ENCODE data around the gene FAF1. TPM values are rescaled to one million over a fixed set of nuclear protein-coding genes. Genes with fewer than 3 reads are reported as not detected.

FAF1 gene
- total RNA-seq, 1 donor from 2014 or later, result 46.4 TPM

GRCh38 chr1:50707824-50708223, 252.2 kb downstream of the FAF1 start:
- Histone ChIP-seq H3K9me3 (no peaks in the 10 kb centered on the region), H3K4me3 (no peak overlapping the region), H3K36me3 (no peaks in the 10 kb centered on the region), H3K4me1 (no peaks in the 10 kb centered on the region), H3K27me3 (no peaks in the 10 kb centered on the region), H3K27ac (no peak overlapping the region)
- ATAC-seq (no peak), DNase-seq (no peak)
- TF ChIP-seq, protein P1, sequence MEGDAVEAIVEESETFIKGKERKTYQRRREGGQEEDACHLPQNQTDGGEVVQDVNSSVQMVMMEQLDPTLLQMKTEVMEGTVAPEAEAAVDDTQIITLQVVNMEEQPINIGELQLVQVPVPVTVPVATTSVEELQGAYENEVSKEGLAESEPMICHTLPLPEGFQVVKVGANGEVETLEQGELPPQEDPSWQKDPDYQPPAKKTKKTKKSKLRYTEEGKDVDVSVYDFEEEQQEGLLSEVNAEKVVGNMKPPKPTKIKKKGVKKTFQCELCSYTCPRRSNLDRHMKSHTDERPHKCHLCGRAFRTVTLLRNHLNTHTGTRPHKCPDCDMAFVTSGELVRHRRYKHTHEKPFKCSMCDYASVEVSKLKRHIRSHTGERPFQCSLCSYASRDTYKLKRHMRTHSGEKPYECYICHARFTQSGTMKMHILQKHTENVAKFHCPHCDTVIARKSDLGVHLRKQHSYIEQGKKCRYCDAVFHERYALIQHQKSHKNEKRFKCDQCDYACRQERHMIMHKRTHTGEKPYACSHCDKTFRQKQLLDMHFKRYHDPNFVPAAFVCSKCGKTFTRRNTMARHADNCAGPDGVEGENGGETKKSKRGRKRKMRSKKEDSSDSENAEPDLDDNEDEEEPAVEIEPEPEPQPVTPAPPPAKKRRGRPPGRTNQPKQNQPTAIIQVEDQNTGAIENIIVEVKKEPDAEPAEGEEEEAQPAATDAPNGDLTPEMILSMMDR (IDR thresholded peaks at IDR 0.05), result no peak
- intact Hi-C loops (cut with DNase I), result no loop called here

DNA sequence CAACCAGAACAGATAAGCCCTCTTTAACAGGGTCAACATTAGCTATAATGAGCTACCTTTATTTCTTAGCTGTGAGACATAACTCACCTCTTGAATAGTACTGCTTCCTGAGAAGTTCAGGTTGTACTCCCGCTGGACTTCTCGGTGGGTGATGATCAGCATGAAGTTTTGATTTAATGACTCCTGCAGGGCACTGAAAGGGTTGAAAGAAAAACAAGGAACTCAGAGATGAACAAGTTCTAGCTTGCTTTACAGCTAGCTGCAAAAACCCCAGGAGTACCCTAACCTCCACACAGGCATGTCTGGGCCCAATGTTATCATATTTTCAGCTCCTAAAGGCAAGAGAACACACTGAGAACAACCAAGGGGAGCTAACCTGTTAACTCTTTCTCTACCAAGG, 254.4 kb downstream of the FAF1 start:
- Histone ChIP-seq H3K4me3 (no peak overlapping the region), H3K36me3 (no peaks in the 10 kb centered on the region), H3K4me1 (no peaks in the 10 kb centered on the region), H3K9me3 (no peaks in the 10 kb centered on the region), H3K27me3 (no peaks in the 10 kb centered on the region), H3K27ac (no peak overlapping the region)
- DNase-seq (no peak), ATAC-seq (no peak)
- intact Hi-C loops (cut with DNase I), result no loop called here
- TF ChIP-seq, protein P1 (IDR thresholded peaks at IDR 0.05), result no peak

- no peaks in the 10 kb centered on the region for H3K4me1 ChIP-seq
- H3K27ac ChIP-seq, result no peak overlapping the region
- H3K9me3 ChIP-seq, result no peaks in the 10 kb centered on the region
- H3K27me3 ChIP-seq, result no peaks in the 10 kb centered on the region
- TF ChIP-seq, protein P1 (IDR thresholded peaks at IDR 0.05), result no peak
- H3K4me3 ChIP-seq, result no peak overlapping the region
- DNase-seq, result no peak
- no peaks in the 10 kb centered on the region for H3K36me3 ChIP-seq
- intact Hi-C loops (cut with DNase I), result no loop called here
- ATAC-seq, result no peak
Observed at GRCh38 chr1:50705041-50705440, 255.0 kb downstream of the FAF1 start.

DNA sequence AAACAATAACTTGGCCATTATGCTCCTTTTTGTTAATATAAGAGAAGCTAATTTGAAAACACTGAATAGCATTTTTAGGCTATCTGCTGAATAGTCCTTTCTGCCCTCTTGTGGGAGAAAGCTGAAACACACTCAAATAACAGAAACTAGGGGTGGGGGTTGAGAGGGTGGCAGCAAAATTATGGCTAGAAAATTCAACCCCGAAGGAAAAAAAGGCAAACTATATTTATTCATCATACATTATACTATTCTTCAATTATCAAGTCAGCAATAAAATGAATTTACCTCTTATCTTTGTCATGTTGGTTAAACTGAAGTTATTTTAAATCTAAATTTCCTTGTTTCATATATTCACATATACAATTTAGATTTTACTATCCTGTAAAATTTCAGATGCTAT, 255.9 kb downstream of the FAF1 start:
- Histone ChIP-seq H3K36me3 (no peaks in the 10 kb centered on the region), H3K4me1 (no peaks in the 10 kb centered on the region), H3K4me3 (no peak overlapping the region), H3K27ac (no peak overlapping the region), H3K27me3 (no peaks in the 10 kb centered on the region), H3K9me3 (no peaks in the 10 kb centered on the region)
- intact Hi-C loops (cut with DNase I), result no loop called here
- TF ChIP-seq, protein P1 (IDR thresholded peaks at IDR 0.05), result peak; percentile 78
- peak; percentile 84 for ATAC-seq
- no peak for DNase-seq

- peak; percentile 77 for ATAC-seq
Observed at GRCh38 chr1:50703240-50703639, 256.8 kb downstream of the FAF1 start.

More at GRCh38 chr1:50703240-50703639, 256.8 kb downstream of the FAF1 start:
- TF ChIP-seq, protein P1 (IDR thresholded peaks at IDR 0.05), result no peak
- DNase-seq, result no peak
- Histone ChIP-seq H3K4me1 (no peaks in the 10 kb centered on the region), H3K36me3 (no peaks in the 10 kb centered on the region), H3K9me3 (no peaks in the 10 kb centered on the region), H3K27ac (no peak overlapping the region), H3K4me3 (no peak overlapping the region), H3K27me3 (no peaks in the 10 kb centered on the region)
- intact Hi-C loops (cut with DNase I), result no loop called here
